HepG2 (cell line): ENCODE measurements around the gene BAZ1A. TPM values are rescaled to one million over a fixed set of nuclear protein-coding genes. Genes with fewer than 3 reads are reported as not detected.

Source experiments
- AHR ChIP-seq: IDR thresholded peaks from 2 replicates; pipeline ENCODE4 v1.6.1; 2018; ENCODE audit warnings: missing genetic modification reagents, missing compliant biosample characterization
- CREB1 ChIP-seq, 2 experiments: fragments of 450-650 bp in 1 of 2; IDR thresholded peaks; 2 replicates each; pipeline ENCODE4 v1.6.1; 2016 to 2017; ENCODE audit warnings: control low read depth in 1 of 2, mild to moderate bottlenecking in 1 of 2, missing compliant biosample characterization in 1 of 2, missing genetic modification characterization in 1 of 2
- FOXJ3 ChIP-seq: sonication (generic); formaldehyde crosslinking; IDR thresholded peaks from 2 replicates; pipeline ENCODE4 v1.4.0; 2020; ENCODE audit warnings: missing genetic modification reagents, mild to moderate bottlenecking, borderline replicate concordance
- GATAD2A ChIP-seq: IDR thresholded peaks from 2 replicates; pipeline ENCODE4 v1.6.1; 2016
- MAFF ChIP-seq: IDR thresholded peaks from 2 replicates; pipeline ENCODE4 v1.6.1; 2011; ENCODE audit warnings: low read depth, low read length, improper control_type of control experiment
- MAFG ChIP-seq: sonication (generic); formaldehyde crosslinking; IDR thresholded peaks from 2 replicates; pipeline ENCODE4 v1.5.1; 2020; ENCODE audit warnings: mild to moderate bottlenecking, missing genetic modification reagents
- NR2C2 ChIP-seq: sonication (generic); formaldehyde crosslinking; IDR thresholded peaks from 2 replicates; pipeline ENCODE4 v1.4.0; 2020; ENCODE audit warnings: missing genetic modification reagents, mild to moderate bottlenecking, moderate library complexity, borderline replicate concordance
- NR2F6 ChIP-seq, 2 experiments: IDR thresholded peaks; 2 replicates each; pipeline ENCODE4 v1.6.1; 2016; ENCODE audit warnings: antibody characterized with exemption in 1 of 2, mild to moderate bottlenecking in 1 of 2
- SETDB1 ChIP-seq: sonication (generic); formaldehyde crosslinking; IDR thresholded peaks from 2 replicates; pipeline ENCODE4 v1.5.1; 2020; ENCODE audit warnings: missing genetic modification reagents, mild to moderate bottlenecking, borderline replicate concordance
- SMAD1 ChIP-seq: sonication (generic); formaldehyde crosslinking; IDR thresholded peaks from 2 replicates; pipeline ENCODE4 v1.4.0; 2020; ENCODE audit warnings: missing genetic modification reagents, low read depth, mild to moderate bottlenecking, borderline replicate concordance
- SMAD9 ChIP-seq: sonication (generic); formaldehyde crosslinking; IDR thresholded peaks from 2 replicates; pipeline ENCODE4 v1.5.1; 2020; ENCODE audit warnings: mild to moderate bottlenecking, missing genetic modification reagents
- SMYD3 ChIP-seq: sonication (generic); formaldehyde crosslinking; IDR thresholded peaks from 2 replicates; pipeline ENCODE4 v1.8.1; 2023; ENCODE audit warnings: mild to moderate bottlenecking, missing genetic modification reagents
- ZBTB1 ChIP-seq: sonication (generic); formaldehyde crosslinking; IDR thresholded peaks from 2 replicates; pipeline ENCODE4 v1.4.0; 2020; ENCODE audit warnings: missing genetic modification reagents, borderline replicate concordance
- ZFP62 ChIP-seq: sonication (generic); formaldehyde crosslinking; IDR thresholded peaks from 2 replicates; pipeline ENCODE4 v1.4.0; 2020; ENCODE audit warnings: missing genetic modification reagents
- ZNF121 ChIP-seq: sonication (generic); formaldehyde crosslinking; IDR thresholded peaks from 2 replicates; pipeline ENCODE4 v1.5.0; 2020; ENCODE audit warnings: mild to moderate bottlenecking, missing genetic modification reagents
- ZNF256 ChIP-seq: sonication (generic); formaldehyde crosslinking; conservative IDR thresholded peaks from 2 replicates; pipeline ENCODE4 v1.4.0; 2020; ENCODE audit warnings: missing genetic modification reagents
- ZNF275 ChIP-seq: sonication (generic); formaldehyde crosslinking; IDR thresholded peaks from 2 replicates; pipeline ENCODE4 v1.8.0; 2022; ENCODE audit warnings: missing genetic modification reagents, mild to moderate bottlenecking, inconsistent platforms, borderline replicate concordance
- ZNF276 ChIP-seq: sonication (generic); formaldehyde crosslinking; IDR thresholded peaks from 2 replicates; pipeline ENCODE4 v1.4.0; 2020; ENCODE audit warnings: mild to moderate bottlenecking, low read depth, missing genetic modification reagents
- ZNF343 ChIP-seq: sonication (generic); formaldehyde crosslinking; IDR thresholded peaks from 2 replicates; pipeline ENCODE4 v1.4.0; 2020; ENCODE audit warnings: mild to moderate bottlenecking, missing genetic modification reagents
- ZNF556 ChIP-seq: sonication (generic); formaldehyde crosslinking; IDR thresholded peaks from 2 replicates; pipeline ENCODE4 v1.4.0; 2020; ENCODE audit warnings: mild to moderate bottlenecking, missing genetic modification reagents, borderline replicate concordance
- ZNF557 ChIP-seq: sonication (generic); formaldehyde crosslinking; IDR thresholded peaks from 2 replicates; pipeline ENCODE4 v1.4.0; 2020; ENCODE audit warnings: missing genetic modification reagents
- ZNF607 ChIP-seq: sonication (generic); formaldehyde crosslinking; IDR thresholded peaks from 2 replicates; pipeline ENCODE4 v1.5.1; 2020; ENCODE audit warnings: missing genetic modification reagents, mild to moderate bottlenecking, borderline replicate concordance
- ZNF615 ChIP-seq: sonication (generic); formaldehyde crosslinking; IDR thresholded peaks from 2 replicates; pipeline ENCODE4 v1.5.0; 2020; ENCODE audit warnings: mild to moderate bottlenecking, missing genetic modification reagents, borderline replicate concordance
- ZNF713 ChIP-seq: sonication (generic); formaldehyde crosslinking; IDR thresholded peaks from 2 replicates; pipeline ENCODE4 v1.4.0; 2020; ENCODE audit warnings: mild to moderate bottlenecking, missing genetic modification reagents
- ZNF724P ChIP-seq: sonication (generic); formaldehyde crosslinking; IDR thresholded peaks from 2 replicates; pipeline ENCODE4 v1.8.0; 2022; ENCODE audit warnings: missing genetic modification reagents, borderline replicate concordance
- ZNF850 ChIP-seq: sonication (generic); formaldehyde crosslinking; conservative IDR thresholded peaks from 2 replicates; pipeline ENCODE4 v1.9.0; 2021; ENCODE audit warnings: mild to moderate bottlenecking, missing genetic modification reagents
- polyA plus RNA-seq, 8 experiments: library from polyadenylated mRNA; depleted of rRNA in 3 of 8; stranded (reverse) in 7 of 8; unstranded in 1 of 8; fragments of >200 nt; fragmentation: Illumina TruSeq in 4 of 8; extraction: Trizol in 4 of 8; gene quantifications; 2 replicates each; pipeline versions ENCODE4 v1.2.1 to v1.2.3, GENCODE V29; 2011 to 2016; ENCODE audit warnings: low read depth in 4 of 8, missing spikeins in 1 of 8, mixed read lengths in 1 of 8; ENCODE audit not compliant: insufficient read depth in 1 of 8
- total RNA-seq, 5 experiments: library from RNA; depleted of rRNA; stranded (reverse); fragments of >200 nt; fragmentation: Illumina TruSeq; extraction: Trizol; gene quantifications; 2 replicates each; pipeline ENCODE4 v1.2.3, GENCODE V29; 2016; ENCODE audit warnings: low read depth in 1 of 5
- TF ChIP-seq, protein P1 (sequence below): sonication (generic); formaldehyde crosslinking; IDR thresholded peaks from 2 replicates; pipeline ENCODE4 v1.4.0; 2020; ENCODE audit warnings: missing genetic modification reagents

BAZ1A gene
- total and polyA plus RNA-seq, 2 of the 13 experiments (the other 11 are each of a cell fraction or from before 2014, with no cell fraction given), result 20.9 to 56.8 TPM

DNA sequence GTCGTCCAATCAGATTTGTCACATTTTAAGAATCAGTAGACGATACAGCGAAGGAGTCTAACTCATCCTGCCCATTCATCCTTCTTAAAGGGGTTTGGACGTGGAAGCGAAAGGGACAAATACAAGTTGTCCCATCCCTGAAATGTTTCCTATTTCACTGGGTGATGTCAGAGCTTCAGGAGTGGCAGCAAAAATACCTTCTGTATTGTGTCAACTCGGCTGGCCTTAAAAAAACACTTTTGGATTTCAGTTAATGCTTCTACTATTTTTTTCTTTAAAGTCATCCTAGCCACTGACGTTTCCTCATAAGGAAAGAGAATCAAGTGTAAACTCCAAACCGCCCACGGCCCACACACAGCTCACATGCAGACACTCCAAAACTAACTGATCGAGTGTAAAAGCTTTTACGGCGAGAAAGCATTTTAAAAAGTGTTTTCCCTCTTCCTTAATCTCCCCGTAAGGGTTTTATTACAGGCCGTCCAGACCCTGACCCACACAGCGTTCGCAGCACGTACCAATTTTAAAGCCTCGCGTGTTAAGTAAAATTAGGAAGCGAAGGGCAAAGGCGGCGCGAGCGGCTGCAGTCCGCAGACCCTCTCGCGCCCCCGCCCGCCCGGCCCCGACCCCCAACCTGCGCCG lies 161.4 kb downstream of the BAZ1A start (continued):
- TF ChIP-seq, protein P1, sequence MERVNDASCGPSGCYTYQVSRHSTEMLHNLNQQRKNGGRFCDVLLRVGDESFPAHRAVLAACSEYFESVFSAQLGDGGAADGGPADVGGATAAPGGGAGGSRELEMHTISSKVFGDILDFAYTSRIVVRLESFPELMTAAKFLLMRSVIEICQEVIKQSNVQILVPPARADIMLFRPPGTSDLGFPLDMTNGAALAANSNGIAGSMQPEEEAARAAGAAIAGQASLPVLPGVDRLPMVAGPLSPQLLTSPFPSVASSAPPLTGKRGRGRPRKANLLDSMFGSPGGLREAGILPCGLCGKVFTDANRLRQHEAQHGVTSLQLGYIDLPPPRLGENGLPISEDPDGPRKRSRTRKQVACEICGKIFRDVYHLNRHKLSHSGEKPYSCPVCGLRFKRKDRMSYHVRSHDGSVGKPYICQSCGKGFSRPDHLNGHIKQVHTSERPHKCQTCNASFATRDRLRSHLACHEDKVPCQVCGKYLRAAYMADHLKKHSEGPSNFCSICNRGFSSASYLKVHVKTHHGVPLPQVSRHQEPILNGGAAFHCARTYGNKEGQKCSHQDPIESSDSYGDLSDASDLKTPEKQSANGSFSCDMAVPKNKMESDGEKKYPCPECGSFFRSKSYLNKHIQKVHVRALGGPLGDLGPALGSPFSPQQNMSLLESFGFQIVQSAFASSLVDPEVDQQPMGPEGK (CRISPR knock-in tag), result no peak; the same call in 1 of the 2 replicates
- TF ChIP-seq ZNF556 (no peak), ZFP62 (CRISPR knock-in tag) (no peak), MAFG (CRISPR knock-in tag) (no peak), NR2C2 (CRISPR knock-in tag) (0 out of 2 replicates have a peak, but pooled peaks have one; percentile 4), GATAD2A (no peak), ZNF557 (CRISPR knock-in tag) (no peak), SMYD3 (CRISPR knock-in tag) (peak; percentile 56), SETDB1 (CRISPR knock-in tag) (no peak), ZNF256 (CRISPR knock-in tag) (peak; percentile 18; the same call in 1 of the 2 replicates), ZNF615 (CRISPR knock-in tag) (no peak), AHR (CRISPR knock-in tag) (no peak), NR2F6 (IDR thresholded peaks at IDR 0.05) (no peak), NR2F6 (CRISPR knock-in tag; IDR thresholded peaks at IDR 0.05) (0 out of 2 replicates have a peak, but pooled peaks have one; percentile 11), ZNF121 (CRISPR knock-in tag) (no peak), ZNF850 (CRISPR knock-in tag) (no peak), ZNF276 (CRISPR knock-in tag) (no peak), MAFF (no peak), ZBTB1 (CRISPR knock-in tag) (no peak), ZNF713 (CRISPR knock-in tag) (no peak), FOXJ3 (CRISPR knock-in tag) (no peak), ZNF275 (CRISPR knock-in tag) (no peak), ZNF607 (CRISPR knock-in tag) (no peak), SMAD9 (CRISPR knock-in tag) (no peak), SMAD1 (CRISPR knock-in tag) (no peak), ZNF343 (CRISPR knock-in tag) (no peak), ZNF724P (CRISPR knock-in tag) (peak; percentile 18; the same call in 1 of the 2 replicates), CREB1 (IDR thresholded peaks at IDR 0.05) (0 out of 2 replicates have a peak, but pooled peaks have one; percentile 13), CREB1 (CRISPR knock-in tag; IDR thresholded peaks at IDR 0.05) (no peak)
